Measurements from ENCODE around the gene PABPC1L.

Gene PABPC1L

DNA sequence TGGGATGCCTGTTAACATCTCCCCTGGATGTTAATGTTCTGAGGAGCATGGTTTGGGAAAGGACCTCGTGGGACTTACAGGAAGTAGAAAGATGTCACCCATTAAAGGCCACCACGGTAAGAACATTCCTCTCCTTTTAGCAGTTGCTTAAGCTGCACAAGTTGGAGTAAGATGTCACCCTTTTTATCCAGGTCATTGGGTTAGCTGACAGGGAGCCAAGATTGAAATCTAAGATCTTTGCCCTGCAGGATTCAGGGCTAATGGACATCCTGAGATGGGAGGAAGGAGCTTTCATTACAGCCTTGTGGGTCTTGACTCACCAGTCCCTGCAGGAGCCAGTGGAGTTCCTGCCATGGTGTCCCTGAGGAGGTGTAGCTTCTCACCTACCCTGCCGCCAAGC lies 22.1 kb downstream of the PABPC1L start:
- H3K27me3 ChIP-seq (ENCODE audit: insufficient read depth, insufficient read length), result no peaks in the 10 kb centered on the region
- H3K9me3 ChIP-seq (ENCODE audit: insufficient read depth, low read length), result no peaks in the 10 kb centered on the region
- H3K36me3 ChIP-seq (ENCODE audit: insufficient read depth, insufficient read length, low read length), result peaks cover 70% of the 10 kb centered on the region
- no peak overlapping the region for H3K9ac ChIP-seq (ENCODE audit: insufficient read length, low read depth)
- no peak overlapping the region for H3K4me3 ChIP-seq (ENCODE audit: insufficient read length, low read depth)
- TF ChIP-seq ZNF274 (IDR thresholded peaks at IDR 0.05; ENCODE audit: low read depth, low read length) (no peak), YY1 (IDR thresholded peaks at IDR 0.05; ENCODE audit: insufficient read depth, insufficient read length) (no peak), SUZ12 (IDR thresholded peaks at IDR 0.05; ENCODE audit: extremely low read depth, insufficient read depth, insufficient read length) (no peak)
- no peak for DNase-seq (ENCODE audit: low read depth, low spot score)
- H3K4me1 ChIP-seq (ENCODE audit: insufficient read depth, insufficient read length), result no peaks in the 10 kb centered on the region

DNA sequence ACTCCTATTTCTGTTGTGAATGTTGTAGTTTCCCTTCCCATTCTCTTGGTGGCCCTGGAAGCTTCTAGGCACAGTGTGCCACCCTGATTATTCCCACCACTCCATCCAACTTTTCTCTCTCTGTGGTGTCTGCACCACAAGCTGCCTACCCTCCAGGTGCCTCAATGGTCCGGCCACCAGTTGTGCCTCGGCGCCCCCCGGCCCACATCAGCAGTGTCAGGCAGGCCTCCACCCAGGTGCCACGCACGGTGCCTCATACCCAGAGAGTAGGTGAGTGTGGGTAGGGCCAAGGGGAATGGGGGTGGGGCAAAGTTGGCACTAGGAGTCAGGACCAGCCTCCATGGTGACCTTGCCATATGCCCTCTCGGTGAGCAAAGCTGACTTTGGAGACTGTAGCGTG lies 23.1 kb downstream of the PABPC1L start:
- no peak for TF ChIP-seq YY1 (IDR thresholded peaks at IDR 0.05; ENCODE audit: insufficient read depth, insufficient read length)
- TF ChIP-seq ZNF274 (IDR thresholded peaks at IDR 0.05; ENCODE audit: low read depth, low read length), result no peak
- TF ChIP-seq SUZ12 (IDR thresholded peaks at IDR 0.05; ENCODE audit: extremely low read depth, insufficient read depth, insufficient read length), result no peak
- Histone ChIP-seq H3K36me3 (ENCODE audit: insufficient read depth, insufficient read length, low read length) (peaks cover 78% of the 10 kb centered on the region), H3K4me3 (ENCODE audit: insufficient read length, low read depth) (no peak overlapping the region), H3K9ac (ENCODE audit: insufficient read length, low read depth) (no peak overlapping the region), H3K27me3 (ENCODE audit: insufficient read depth, insufficient read length) (no peaks in the 10 kb centered on the region), H3K9me3 (ENCODE audit: insufficient read depth, low read length) (no peaks in the 10 kb centered on the region), H3K4me1 (ENCODE audit: insufficient read depth, insufficient read length) (no peaks in the 10 kb centered on the region)
- DNase-seq (ENCODE audit: low read depth, low spot score), result no peak

DNA sequence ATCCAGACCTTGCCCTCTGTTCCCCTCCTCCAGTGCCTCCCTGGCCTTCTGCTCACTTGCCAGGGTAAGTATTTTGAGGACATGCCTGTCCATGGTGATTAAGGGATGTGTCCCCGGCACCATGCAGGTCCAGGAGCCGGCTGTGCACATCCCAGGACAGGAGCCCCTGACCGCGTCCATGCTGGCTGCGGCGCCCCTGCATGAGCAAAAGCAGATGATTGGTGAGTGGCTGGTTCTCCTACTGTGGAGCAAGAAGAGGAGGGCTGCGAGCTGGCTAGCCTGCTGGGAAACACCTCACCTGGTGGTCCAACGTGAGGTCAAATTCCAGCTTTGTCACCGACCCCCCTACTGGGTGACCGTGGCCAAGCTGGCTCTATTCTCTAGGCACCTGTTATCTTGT lies 26.6 kb downstream of the PABPC1L start:
- Histone ChIP-seq H3K4me1 (ENCODE audit: insufficient read depth, insufficient read length) (peaks cover 3% of the 10 kb centered on the region), H3K27me3 (ENCODE audit: insufficient read depth, insufficient read length) (no peaks in the 10 kb centered on the region), H3K36me3 (ENCODE audit: insufficient read depth, insufficient read length, low read length) (peaks cover 91% of the 10 kb centered on the region), H3K4me3 (ENCODE audit: insufficient read length, low read depth) (no peak overlapping the region), H3K9me3 (ENCODE audit: insufficient read depth, low read length) (no peaks in the 10 kb centered on the region), H3K9ac (ENCODE audit: insufficient read length, low read depth) (no peak overlapping the region)
- TF ChIP-seq ZNF274 (IDR thresholded peaks at IDR 0.05; ENCODE audit: low read depth, low read length), result no peak
- no peak for TF ChIP-seq YY1 (IDR thresholded peaks at IDR 0.05; ENCODE audit: insufficient read depth, insufficient read length)
- TF ChIP-seq SUZ12 (IDR thresholded peaks at IDR 0.05; ENCODE audit: extremely low read depth, insufficient read depth, insufficient read length), result no peak
- no peak for DNase-seq (ENCODE audit: low read depth, low spot score)

GRCh38 chr20:44938637-44939036 lies 28.8 kb downstream of the PABPC1L start:
- no peak overlapping the region for H3K9ac ChIP-seq (ENCODE audit: insufficient read length, low read depth)
- H3K4me3 ChIP-seq (ENCODE audit: insufficient read length, low read depth), result no peak overlapping the region
- no peak for DNase-seq (ENCODE audit: low read depth, low spot score)
- peaks cover 94% of the 10 kb centered on the region for H3K36me3 ChIP-seq (ENCODE audit: insufficient read depth, insufficient read length, low read length)
- H3K9me3 ChIP-seq (ENCODE audit: insufficient read depth, low read length), result no peaks in the 10 kb centered on the region
- TF ChIP-seq SUZ12 (IDR thresholded peaks at IDR 0.05; ENCODE audit: extremely low read depth, insufficient read depth, insufficient read length), result no peak
- no peak for TF ChIP-seq YY1 (IDR thresholded peaks at IDR 0.05; ENCODE audit: insufficient read depth, insufficient read length)
- no peak for TF ChIP-seq ZNF274 (IDR thresholded peaks at IDR 0.05; ENCODE audit: low read depth, low read length)
- H3K27me3 ChIP-seq (ENCODE audit: insufficient read depth, insufficient read length), result no peaks in the 10 kb centered on the region
- H3K4me1 ChIP-seq (ENCODE audit: insufficient read depth, insufficient read length), result peaks cover 3% of the 10 kb centered on the region

- no peak for DNase-seq (ENCODE audit: low read depth, low spot score)
- no peaks in the 10 kb centered on the region for H3K9me3 ChIP-seq (ENCODE audit: insufficient read depth, low read length)
- no peaks in the 10 kb centered on the region for H3K27me3 ChIP-seq (ENCODE audit: insufficient read depth, insufficient read length)
- no peak overlapping the region for H3K9ac ChIP-seq (ENCODE audit: insufficient read length, low read depth)
- TF ChIP-seq ZNF274 (IDR thresholded peaks at IDR 0.05; ENCODE audit: low read depth, low read length) (no peak), SUZ12 (IDR thresholded peaks at IDR 0.05; ENCODE audit: extremely low read depth, insufficient read depth, insufficient read length) (no peak), YY1 (IDR thresholded peaks at IDR 0.05; ENCODE audit: insufficient read depth, insufficient read length) (no peak)
- peaks cover 3% of the 10 kb centered on the region for H3K4me1 ChIP-seq (ENCODE audit: insufficient read depth, insufficient read length)
- H3K36me3 ChIP-seq (ENCODE audit: insufficient read depth, insufficient read length, low read length), result peaks cover 92% of the 10 kb centered on the region
- no peak overlapping the region for H3K4me3 ChIP-seq (ENCODE audit: insufficient read length, low read depth)
These were observed 31.3 kb downstream of the PABPC1L start for GRCh38 chr20:44941120-44941691.

DNA sequence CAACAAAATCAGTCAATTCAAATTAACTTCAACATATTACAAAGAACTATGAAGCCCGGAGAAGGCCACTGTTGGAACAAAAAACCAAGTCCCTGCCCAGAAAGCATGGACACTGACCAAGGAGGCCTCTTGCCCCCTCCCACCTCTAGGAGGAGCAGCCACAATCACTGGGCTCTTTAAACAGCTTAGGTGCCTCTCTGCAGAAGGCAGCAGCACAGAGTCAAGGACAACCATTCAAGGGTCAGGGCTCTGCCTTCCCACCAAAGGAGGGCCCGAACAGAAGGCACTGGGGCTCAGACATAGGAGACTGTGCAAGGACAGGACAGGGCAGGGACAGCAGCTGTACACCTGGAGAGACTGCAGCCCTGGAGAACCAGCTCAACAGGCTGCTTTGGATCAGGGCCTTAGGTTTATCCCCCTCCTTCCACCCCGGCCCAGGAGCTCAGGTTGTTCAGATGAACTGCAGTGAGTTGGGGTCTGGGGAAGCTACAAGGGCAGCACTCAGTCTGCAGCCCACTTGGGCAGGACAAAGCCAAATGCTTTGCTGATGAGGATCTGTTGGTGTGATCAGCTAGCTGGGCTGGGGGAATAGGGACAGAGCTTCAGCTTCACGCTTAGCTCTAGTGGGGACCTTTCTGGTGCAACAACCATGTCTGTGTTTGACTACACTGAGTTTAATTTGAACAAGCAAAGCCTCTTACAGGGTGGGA lies 32.6 kb downstream of the PABPC1L start:
- no peak overlapping the region for H3K4me3 ChIP-seq (ENCODE audit: insufficient read length, low read depth)
- peaks cover 3% of the 10 kb centered on the region for H3K4me1 ChIP-seq (ENCODE audit: insufficient read depth, insufficient read length)
- H3K9me3 ChIP-seq (ENCODE audit: insufficient read depth, low read length), result no peaks in the 10 kb centered on the region
- TF ChIP-seq YY1 (IDR thresholded peaks at IDR 0.05; ENCODE audit: insufficient read depth, insufficient read length) (no peak), ZNF274 (IDR thresholded peaks at IDR 0.05; ENCODE audit: low read depth, low read length) (no peak), SUZ12 (IDR thresholded peaks at IDR 0.05; ENCODE audit: extremely low read depth, insufficient read depth, insufficient read length) (no peak)
- DNase-seq (ENCODE audit: low read depth, low spot score), result no peak
- H3K9ac ChIP-seq (ENCODE audit: insufficient read length, low read depth), result no peak overlapping the region
- peaks cover 86% of the 10 kb centered on the region for H3K36me3 ChIP-seq (ENCODE audit: insufficient read depth, insufficient read length, low read length)
- no peaks in the 10 kb centered on the region for H3K27me3 ChIP-seq (ENCODE audit: insufficient read depth, insufficient read length)

GRCh38 chr20:44943828-44944227 lies 34.0 kb downstream of the PABPC1L start:
- Histone ChIP-seq H3K4me3 (ENCODE audit: insufficient read length, low read depth) (no peak overlapping the region), H3K9me3 (ENCODE audit: insufficient read depth, low read length) (no peaks in the 10 kb centered on the region), H3K4me1 (ENCODE audit: insufficient read depth, insufficient read length) (peaks cover 3% of the 10 kb centered on the region), H3K36me3 (ENCODE audit: insufficient read depth, insufficient read length, low read length) (peaks cover 86% of the 10 kb centered on the region), H3K27me3 (ENCODE audit: insufficient read depth, insufficient read length) (no peaks in the 10 kb centered on the region), H3K9ac (ENCODE audit: insufficient read length, low read depth) (no peak overlapping the region)
- DNase-seq (ENCODE audit: low read depth, low spot score), result no peak
- no peak for TF ChIP-seq YY1 (IDR thresholded peaks at IDR 0.05; ENCODE audit: insufficient read depth, insufficient read length)
- no peak for TF ChIP-seq ZNF274 (IDR thresholded peaks at IDR 0.05; ENCODE audit: low read depth, low read length)
- TF ChIP-seq SUZ12 (IDR thresholded peaks at IDR 0.05; ENCODE audit: extremely low read depth, insufficient read depth, insufficient read length), result no peak
